Measurements from ENCODE around the gene RABIF.

DNA sequence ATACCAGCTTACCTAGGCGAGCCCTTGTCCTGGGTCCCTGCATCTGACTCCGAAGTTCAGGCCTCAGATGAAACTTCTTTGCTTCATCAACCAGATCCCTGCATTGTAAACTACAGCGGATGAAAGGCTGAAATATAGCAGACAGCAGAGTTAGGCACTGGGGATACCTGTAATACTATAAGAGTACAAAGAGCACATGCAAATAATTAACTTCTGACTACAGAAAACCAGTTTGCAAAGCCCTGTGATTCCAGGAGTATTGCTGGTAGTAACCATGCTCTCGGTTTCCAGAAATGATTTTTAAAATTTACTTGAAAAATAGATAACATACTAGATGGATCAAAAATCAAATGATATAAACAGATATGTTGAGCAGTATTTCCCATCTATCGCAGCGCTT is 20.0 kb upstream of the RABIF start:
- TF ChIP-seq, protein P1, sequence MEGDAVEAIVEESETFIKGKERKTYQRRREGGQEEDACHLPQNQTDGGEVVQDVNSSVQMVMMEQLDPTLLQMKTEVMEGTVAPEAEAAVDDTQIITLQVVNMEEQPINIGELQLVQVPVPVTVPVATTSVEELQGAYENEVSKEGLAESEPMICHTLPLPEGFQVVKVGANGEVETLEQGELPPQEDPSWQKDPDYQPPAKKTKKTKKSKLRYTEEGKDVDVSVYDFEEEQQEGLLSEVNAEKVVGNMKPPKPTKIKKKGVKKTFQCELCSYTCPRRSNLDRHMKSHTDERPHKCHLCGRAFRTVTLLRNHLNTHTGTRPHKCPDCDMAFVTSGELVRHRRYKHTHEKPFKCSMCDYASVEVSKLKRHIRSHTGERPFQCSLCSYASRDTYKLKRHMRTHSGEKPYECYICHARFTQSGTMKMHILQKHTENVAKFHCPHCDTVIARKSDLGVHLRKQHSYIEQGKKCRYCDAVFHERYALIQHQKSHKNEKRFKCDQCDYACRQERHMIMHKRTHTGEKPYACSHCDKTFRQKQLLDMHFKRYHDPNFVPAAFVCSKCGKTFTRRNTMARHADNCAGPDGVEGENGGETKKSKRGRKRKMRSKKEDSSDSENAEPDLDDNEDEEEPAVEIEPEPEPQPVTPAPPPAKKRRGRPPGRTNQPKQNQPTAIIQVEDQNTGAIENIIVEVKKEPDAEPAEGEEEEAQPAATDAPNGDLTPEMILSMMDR (IDR thresholded peaks at IDR 0.05) = no peak
- TF ChIP-seq EP300 (IDR thresholded peaks at IDR 0.05) = no peak
